GM12892 (cell line): ENCODE data around the gene P4HTM.

ENCODE experiments used
- POLR2A ChIP-seq: IDR thresholded peaks from 2 replicates; pipeline ENCODE4 v1.6.1; 2011; ENCODE audit warnings: low read depth, low read length, control low read depth
- POLR2AphosphoS5 ChIP-seq: IDR thresholded peaks from 2 replicates; pipeline ENCODE4 v1.6.1; 2011; ENCODE audit warnings: low read depth, low read length, control low read depth

GRCh38 chr3:49019941-49020329 lies 29.9 kb downstream of the P4HTM start:
- no peak; the same call in 1 of the 2 replicates for TF ChIP-seq POLR2A
- no peak for TF ChIP-seq POLR2AphosphoS5
